CD1c-positive myeloid dendritic cell (primary cell): ENCODE measurements around the gene GNPTG.

Experiments used
- DNase-seq: peaks from one replicate; pipeline ENCODE4 v3.0.0-alpha.2; 2016; ENCODE audit errors: extremely low spot score

The GNPTG gene

DNA sequence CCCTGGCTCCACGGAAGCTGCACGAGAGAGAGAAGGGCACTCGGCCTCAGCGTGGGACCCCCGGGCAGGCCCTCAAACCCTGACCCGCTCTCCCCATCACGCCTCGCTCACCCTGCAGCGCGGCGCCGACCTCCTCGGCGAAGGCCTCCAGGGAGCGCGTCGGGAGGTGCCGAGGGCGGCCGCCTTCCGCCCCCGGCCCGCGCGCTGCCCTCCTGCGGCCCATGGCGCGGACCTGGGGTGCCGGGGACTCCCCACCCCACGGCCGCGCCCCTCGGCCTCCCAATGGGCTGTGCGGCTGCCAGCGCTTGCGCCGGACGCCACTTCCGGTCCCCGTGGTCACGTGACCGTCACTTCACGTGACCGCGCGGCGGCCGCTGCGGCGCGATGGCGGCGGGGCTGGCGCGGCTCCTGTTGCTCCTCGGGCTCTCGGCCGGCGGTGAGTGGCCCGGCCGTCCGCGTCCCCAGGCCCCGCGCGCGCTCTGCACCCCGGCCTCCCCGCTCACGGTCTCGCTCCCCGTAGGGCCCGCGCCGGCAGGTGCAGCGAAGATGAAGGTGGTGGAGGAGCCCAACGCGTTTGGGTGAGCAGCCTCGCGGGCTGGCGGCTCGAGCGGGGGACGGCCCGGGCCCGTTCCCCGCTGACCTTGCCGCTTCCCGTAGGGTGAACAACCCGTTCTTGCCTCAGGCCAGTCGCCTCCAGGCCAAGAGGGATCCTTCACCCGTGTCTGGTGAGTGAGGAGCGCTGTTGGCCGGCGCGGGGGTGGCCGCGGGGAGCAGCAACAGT, at the start of gene GNPTG, which contains the start of gene TSR3:
Gene GNPTG (plus strand): TSS at position 350 of the 781 bp plus-strand sequence. CDS start 35 bp downstream, at position 385.
Gene TSR3 (minus strand): TSS at position 297 of the 781 bp plus-strand sequence. CDS start 74 bp downstream, at position 223.
- peak; percentile 97 for DNase-seq

DNA sequence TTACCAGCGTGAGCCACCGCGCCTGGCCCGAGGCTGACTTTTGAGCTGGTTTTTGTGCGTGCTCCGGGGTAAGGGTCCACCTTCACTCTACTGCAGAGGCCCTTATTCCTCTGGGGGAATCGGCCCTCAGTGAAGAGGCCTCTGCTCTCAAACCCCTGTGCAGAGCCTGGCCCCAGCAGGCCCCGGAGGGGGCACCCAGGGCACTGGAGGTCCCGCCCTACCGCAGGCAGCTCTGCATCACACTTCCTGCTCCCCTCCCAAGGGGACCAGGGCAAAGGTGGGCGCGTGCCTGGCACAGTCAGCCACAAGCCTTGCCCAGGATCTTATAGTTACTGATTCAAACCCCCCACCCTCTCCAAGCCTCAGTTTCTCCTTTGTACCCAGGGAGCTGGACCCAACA, 45.9 kb upstream of the GNPTG start:
- DNase-seq: no peak

GRCh38 chr16:1306334-1306733, 45.4 kb upstream of the GNPTG start:
- no peak for DNase-seq

- DNase-seq: no peak
Measured at GRCh38 chr16:1308036-1308976, 43.4 kb upstream of the GNPTG start.

- DNase-seq: peak; percentile 98
Measured at GRCh38 chr16:1308977-1309885, 42.5 kb upstream of the GNPTG start, which contains the start of gene UBE2I. UBE2I (plus strand) TSS chr16:1309636; CDS start chr16:1314031, 4,395 bp downstream.

- peak; percentile 71 for DNase-seq
Measured at GRCh38 chr16:1309888-1310831, 41.6 kb upstream of the GNPTG start.

DNA sequence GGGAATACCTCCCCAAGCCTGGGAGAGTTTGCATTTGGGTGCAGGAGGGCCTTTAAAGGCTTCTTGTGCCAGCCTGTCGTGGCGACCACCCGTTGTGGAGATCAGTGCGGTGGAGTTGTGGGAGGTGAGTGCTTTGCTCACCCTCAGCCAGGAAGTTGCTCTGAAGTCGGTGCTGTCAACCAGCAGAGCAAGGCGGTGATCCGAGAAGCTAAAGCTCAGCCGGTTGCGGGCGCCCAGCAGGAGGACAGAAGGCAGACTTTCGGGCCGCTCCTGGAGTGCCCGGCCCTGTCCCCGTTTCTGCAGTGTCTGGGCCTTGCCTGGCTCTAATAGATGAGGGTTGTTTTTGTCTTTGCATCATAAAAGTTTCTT, 40.9 kb upstream of the GNPTG start:
- no peak for DNase-seq

GRCh38 chr16:1311212-1311737, 40.5 kb upstream of the GNPTG start:
- DNase-seq: no peak

DNA sequence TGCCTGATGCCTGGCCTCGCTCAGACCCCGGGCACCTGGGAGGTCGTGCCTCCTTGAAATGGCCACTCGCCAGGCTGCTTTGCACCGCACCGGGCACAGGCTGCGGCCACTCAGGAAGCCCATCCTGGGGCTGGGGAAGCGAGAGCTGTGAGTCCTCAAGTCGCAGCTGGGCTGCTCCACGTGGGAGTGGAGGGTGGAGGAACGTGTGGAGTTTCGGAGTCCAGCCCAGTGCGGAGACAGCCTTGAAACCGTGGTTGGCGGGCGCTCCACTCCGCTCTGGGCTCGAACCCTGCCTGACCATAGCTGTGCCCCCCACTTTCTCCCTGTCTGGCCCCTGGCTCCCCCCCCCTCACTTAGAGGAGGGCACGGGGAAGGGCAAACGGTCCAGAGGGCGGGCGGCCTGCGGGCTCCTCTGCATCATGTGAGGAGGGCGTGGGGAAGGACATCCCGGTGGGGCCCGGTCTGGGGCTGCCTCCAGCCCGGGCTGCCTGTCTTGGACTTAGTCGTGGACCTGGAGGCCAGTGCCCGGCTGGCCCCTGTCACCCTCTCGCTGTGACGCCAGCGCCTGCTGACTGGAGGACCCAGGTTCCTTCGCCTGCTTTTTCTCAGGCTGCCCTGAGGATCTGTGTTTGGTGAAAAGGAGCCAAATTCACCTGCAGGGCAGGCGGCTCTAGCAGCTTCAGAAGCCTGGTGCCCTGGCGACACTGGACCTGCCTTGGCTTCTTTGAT, 39.8 kb upstream of the GNPTG start:
- DNase-seq: peak; percentile 74

GRCh38 chr16:1312467-1312816, 39.3 kb upstream of the GNPTG start:
- DNase-seq: no peak

DNA sequence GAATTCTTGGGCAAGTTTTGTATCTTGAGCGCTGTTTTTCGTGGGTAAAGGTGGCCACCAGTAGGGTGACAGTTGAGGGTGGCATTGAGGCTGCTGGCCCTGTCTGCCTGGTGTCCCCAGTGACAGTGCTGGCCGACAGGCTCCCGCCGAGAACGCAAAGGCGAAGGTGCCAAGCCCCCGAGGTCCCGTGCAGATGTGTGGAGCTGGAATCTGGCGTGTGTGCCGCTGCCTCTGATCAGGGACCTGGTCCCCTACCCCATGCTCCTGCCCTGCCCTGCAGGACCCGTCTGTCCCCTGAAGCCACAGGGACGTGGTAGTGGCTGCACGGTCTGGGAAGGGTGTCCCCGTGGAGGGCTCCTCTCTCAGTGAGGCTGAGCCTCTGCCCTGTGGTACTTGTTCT, 38.8 kb upstream of the GNPTG start:
- no peak for DNase-seq

DNA sequence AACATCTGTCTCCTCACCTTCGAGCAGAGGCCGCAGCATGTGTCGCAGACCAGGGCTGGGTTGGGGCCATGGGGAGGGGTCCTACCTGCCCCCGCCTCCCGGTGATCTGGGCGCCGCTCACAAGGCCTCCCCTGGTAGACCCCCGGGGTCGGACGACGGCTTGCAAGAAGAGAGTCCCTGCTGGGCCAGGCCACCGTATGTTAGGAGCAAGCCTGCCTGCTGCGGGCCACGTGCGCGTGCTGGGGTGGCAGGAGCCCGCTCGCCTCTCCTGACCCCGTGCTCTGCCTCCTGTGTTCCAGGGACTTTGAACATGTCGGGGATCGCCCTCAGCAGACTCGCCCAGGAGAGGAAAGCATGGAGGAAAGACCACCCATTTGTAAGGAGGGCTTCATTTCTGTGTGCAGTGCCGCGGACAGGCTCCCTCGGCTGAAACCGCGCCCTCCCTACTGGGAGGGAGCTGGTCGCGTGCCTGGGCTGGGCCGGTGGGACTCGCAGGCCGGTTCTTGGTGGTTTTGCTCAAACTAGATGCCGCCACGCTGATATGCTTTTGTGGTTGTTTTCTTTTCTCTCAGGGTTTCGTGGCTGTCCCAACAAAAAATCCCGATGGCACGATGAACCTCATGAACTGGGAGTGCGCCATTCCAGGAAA, 37.9 kb upstream of the GNPTG start:
- DNase-seq: no peak

GRCh38 chr16:1314399-1315068, 37.2 kb upstream of the GNPTG start:
- DNase-seq: no peak

DNA sequence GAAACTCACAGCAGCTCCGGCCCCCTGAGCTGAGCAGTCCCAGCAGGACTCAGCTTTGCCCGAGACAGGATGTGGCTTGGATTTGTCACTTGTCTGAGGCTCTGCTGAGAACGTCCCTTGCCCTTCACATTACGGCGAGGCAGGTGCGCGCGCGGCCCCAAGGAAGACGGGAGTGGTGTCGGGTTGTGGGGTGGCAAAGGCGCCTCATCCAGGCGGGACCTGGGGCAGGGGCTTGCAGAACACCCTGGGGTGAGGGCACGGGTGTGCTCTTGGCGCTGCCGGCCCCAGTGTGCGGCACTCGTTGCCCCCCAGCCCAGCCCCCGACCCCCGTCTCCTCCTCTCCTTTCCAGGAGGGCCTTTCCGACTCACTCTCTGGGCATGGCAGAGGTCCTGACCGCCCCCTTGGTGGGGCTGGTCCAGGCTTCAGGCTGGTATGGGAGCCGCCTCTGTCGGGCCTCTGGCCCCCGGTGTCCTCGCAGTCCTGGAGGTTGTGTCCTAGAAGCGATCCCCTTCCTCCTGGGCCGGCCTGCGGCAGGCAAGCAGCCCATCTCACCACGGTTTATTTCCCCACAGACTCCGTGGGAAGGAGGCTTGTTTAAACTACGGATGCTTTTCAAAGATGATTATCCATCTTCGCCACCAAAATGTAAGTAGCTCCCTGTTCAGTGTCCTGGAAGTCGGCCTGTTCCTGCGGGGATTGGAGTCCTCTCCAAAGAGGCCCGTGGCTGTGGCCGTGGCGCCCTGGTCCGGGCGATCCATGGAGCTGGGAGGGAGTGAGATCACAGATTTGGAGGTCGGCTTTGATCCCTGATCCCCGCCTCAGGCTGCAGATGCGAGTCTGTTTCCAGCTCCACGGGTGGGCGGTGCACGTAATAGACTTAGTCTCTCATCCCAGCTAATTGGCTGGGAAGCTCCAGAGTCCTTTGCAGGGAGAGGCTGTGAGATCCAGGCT, 36.4 kb upstream of the GNPTG start:
- no peak for DNase-seq

DNA sequence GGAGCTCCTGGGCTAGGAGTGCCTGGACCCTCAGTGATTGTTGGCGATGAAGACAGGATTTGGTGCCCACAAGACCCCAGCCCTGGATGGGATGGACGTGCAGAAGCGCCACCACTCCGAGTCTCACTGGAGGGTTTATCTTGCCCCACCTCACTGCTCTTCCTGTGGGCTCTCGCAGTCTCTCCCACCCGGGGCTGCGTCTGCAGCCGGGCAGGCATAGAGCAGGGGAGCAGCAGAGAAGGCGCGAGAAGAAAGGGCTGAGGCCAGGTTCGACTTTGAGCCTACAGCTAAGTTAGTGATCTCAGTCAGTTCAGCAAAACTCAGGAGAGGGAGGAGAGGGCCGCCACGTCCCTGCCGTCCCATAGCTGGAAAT, 35.7 kb upstream of the GNPTG start:
- no peak for DNase-seq

DNA sequence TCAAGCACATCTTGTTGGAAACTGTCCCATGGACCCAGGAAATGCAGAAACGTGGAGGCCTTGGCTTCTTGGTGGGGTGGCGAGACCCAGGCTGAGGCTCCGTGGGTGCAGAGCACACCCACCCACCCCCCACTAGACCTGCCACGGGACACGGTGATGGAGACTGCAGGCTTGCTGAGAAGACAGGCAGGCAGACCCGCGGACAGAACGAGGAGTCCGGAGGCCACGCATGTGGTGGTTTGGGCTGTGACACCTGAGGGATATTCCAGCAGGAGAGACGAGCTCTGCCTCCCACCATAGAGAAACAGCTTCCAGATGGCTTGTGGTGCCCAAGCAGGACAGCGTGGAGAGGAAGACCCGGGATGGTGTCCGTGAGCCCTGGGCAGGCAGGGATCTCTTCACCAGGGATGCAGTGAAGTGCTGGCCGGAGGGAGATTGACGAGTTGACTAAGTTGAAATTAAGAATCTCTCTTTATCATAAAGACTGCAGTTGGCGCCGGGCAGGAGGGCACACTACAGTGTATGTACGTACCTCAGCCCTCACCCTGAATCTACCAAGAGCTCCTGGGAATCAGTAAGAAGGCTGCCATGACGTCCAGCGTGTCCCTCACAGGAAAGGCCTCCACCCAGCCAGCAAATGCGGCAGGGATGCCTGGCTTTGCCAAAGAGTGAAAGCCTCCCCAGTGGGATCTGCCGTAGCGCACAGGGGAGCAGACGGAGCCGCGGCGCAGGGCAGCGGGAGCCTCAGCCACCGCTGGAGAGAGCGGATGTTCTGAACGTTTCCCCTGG, 34.1 kb upstream of the GNPTG start:
- DNase-seq: no peak

- no peak for DNase-seq
Measured at GRCh38 chr16:1318268-1318545, 33.5 kb upstream of the GNPTG start.
